IMR-90 (cell line): ENCODE results near the gene SLC12A7. TPM values are rescaled to one million over a fixed set of nuclear protein-coding genes. Genes with fewer than 3 reads are reported as not detected.

ENCODE experiments used
- ATAC-seq: fragments of 200-7000 bp; cut with Tn5 transposase; 2 replicates; pipeline ENCODE4 v1.9.1; 2020; ENCODE audit warnings: low read depth, mild to moderate bottlenecking, moderate library complexity
- BruUV-seq: library from RNA; stranded (reverse); fragments of 400-500 nt; replicated peaks from 2 replicates; lab custom pipeline; 2021; lab: Mats Ljungman, UMichigan
- CTCF ChIA-PET: fragments of 300-600 bp; formaldehyde crosslinking; extraction: SDS; loops from one replicate; lab custom pipeline; 2021; ENCODE audit warnings: antibody characterized with exemption; lab: Yijun Ruan, JAX
- POLR2A ChIA-PET: fragments of 300-600 bp; sonication (Branson Sonifier 250); formaldehyde crosslinking; loops from one replicate; lab custom pipeline; 2022; ENCODE audit warnings: antibody characterized with exemption; ENCODE audit not compliant: unreplicated experiment; lab: Charles Lee
- DNase-seq: peaks from one replicate; pipeline ENCODE4 v3.0.0; 2013
- H2AFZ ChIP-seq: replicated peaks from 2 replicates; pipeline ENCODE3; 2013; ENCODE audit warnings: low read length, mild to moderate bottlenecking; ENCODE audit not compliant: poor library complexity
- H2AK5ac ChIP-seq: 2 replicates; pipeline ENCODE4 v1.6.1; 2013; ENCODE audit warnings: low read depth, low read length, inconsistent platforms
- H2AK9ac ChIP-seq: replicated peaks from 2 replicates; pipeline ENCODE3; 2013; ENCODE audit warnings: mild to moderate bottlenecking, low read depth, low read length, moderate library complexity; ENCODE audit not compliant: poor library complexity
- H2BK120ac ChIP-seq: 2 replicates; pipeline ENCODE4 v1.6.1; 2013; ENCODE audit warnings: low read depth, low read length, inconsistent platforms
- H2BK15ac ChIP-seq: 3 replicates; pipeline ENCODE4 v1.6.1; 2013; ENCODE audit warnings: low read depth, low read length, inconsistent platforms
- H2BK20ac ChIP-seq: 2 replicates; pipeline ENCODE4 v1.6.1; 2013; ENCODE audit warnings: low read depth, mild to moderate bottlenecking, inconsistent platforms, low read length, moderate library complexity
- H2BK5ac ChIP-seq: 2 replicates; pipeline ENCODE4 v1.6.1; 2013; ENCODE audit warnings: mild to moderate bottlenecking, low read depth, low read length, inconsistent platforms; ENCODE audit not compliant: poor library complexity, severe bottlenecking
- H3K14ac ChIP-seq: replicated peaks from 2 replicates; pipeline ENCODE4 v1.6.1; 2013; ENCODE audit warnings: low read depth, low read length, inconsistent platforms
- H3K18ac ChIP-seq: 2 replicates; pipeline ENCODE4 v1.6.1; 2013; ENCODE audit warnings: low read depth, low read length, control low read depth
- H3K23ac ChIP-seq: 2 replicates; pipeline ENCODE4 v1.6.1; 2013; ENCODE audit warnings: low read depth, low read length, inconsistent platforms
- H3K27ac ChIP-seq: 2 replicates; pipeline ENCODE4 v1.5.1; 2013; ENCODE audit warnings: mild to moderate bottlenecking, control low read depth, low read length; ENCODE audit not compliant: insufficient read depth
- H3K27me3 ChIP-seq: 2 replicates; pipeline ENCODE4 v1.6.1; 2013; ENCODE audit warnings: low read length; ENCODE audit not compliant: control insufficient read depth, insufficient read depth
- H3K36me3 ChIP-seq: 2 replicates; pipeline ENCODE4 v1.6.1; 2013; ENCODE audit warnings: low read length, mixed read lengths; ENCODE audit not compliant: control insufficient read depth, insufficient read depth
- H3K4ac ChIP-seq: 2 replicates; pipeline ENCODE4 v1.6.1; 2013; ENCODE audit warnings: low read depth, low read length, inconsistent platforms
- H3K4me1 ChIP-seq: 2 replicates; pipeline ENCODE4 v1.6.1; 2013; ENCODE audit warnings: low read length, mixed read lengths; ENCODE audit not compliant: control insufficient read depth, insufficient read depth
- H3K4me2 ChIP-seq: 2 replicates; pipeline ENCODE4 v1.6.1; 2013; ENCODE audit warnings: low read depth, mild to moderate bottlenecking, control low read depth, low read length, moderate library complexity
- H3K4me3 ChIP-seq: 2 replicates; pipeline ENCODE4 v1.5.1; 2013; ENCODE audit warnings: low read depth, mild to moderate bottlenecking, control low read depth, low read length, moderate library complexity; ENCODE audit not compliant: insufficient read depth
- H3K56ac ChIP-seq: 2 replicates; pipeline ENCODE4 v1.6.1; 2013; ENCODE audit warnings: low read length, inconsistent platforms; ENCODE audit not compliant: insufficient read depth; ENCODE audit errors: extremely low read depth
- H3K79me1 ChIP-seq, 2 experiments: 2 replicates each; pipeline ENCODE4 v1.6.1; 2013; ENCODE audit warnings: low read length in 2 of 2, inconsistent platforms in 1 of 2, low read depth in 1 of 2
- H3K9ac ChIP-seq: 2 replicates; pipeline ENCODE4 v1.6.1; 2013; ENCODE audit warnings: low read depth, low read length, control low read depth
- H3K9me1 ChIP-seq: 2 replicates; pipeline ENCODE4 v1.6.1; 2013; ENCODE audit warnings: low read length, inconsistent platforms; ENCODE audit not compliant: insufficient read depth
- H3K9me3 ChIP-seq: 2 replicates; pipeline ENCODE4 v1.6.1; 2013; ENCODE audit warnings: low read length; ENCODE audit not compliant: control insufficient read depth, insufficient read depth
- H4K20me1 ChIP-seq: 2 replicates; pipeline ENCODE4 v1.6.1; 2013; ENCODE audit warnings: low read length, inconsistent platforms; ENCODE audit not compliant: insufficient read depth
- H4K5ac ChIP-seq: 2 replicates; pipeline ENCODE4 v1.6.1; 2013; ENCODE audit warnings: mild to moderate bottlenecking, low read depth, low read length, control low read depth
- H4K8ac ChIP-seq, 2 experiments: 2 replicates each; pipeline ENCODE4 v1.6.1; 2013; ENCODE audit warnings: low read depth in 2 of 2, low read length in 2 of 2, control low read depth in 1 of 2, inconsistent platforms in 1 of 2
- H4K91ac ChIP-seq: 2 replicates; pipeline ENCODE4 v1.6.1; 2013; ENCODE audit warnings: low read depth, low read length, inconsistent platforms; ENCODE audit not compliant: insufficient read depth
- ELK1 ChIP-seq: fragments of 150-350 bp; IDR thresholded peaks from 2 replicates; pipeline ENCODE4 v1.6.1; 2016; ENCODE audit warnings: low read depth, mild to moderate bottlenecking, low read length, moderate library complexity, borderline replicate concordance
- FOS ChIP-seq: fragments of 150-350 bp; IDR thresholded peaks from 2 replicates; pipeline ENCODE4 v1.6.1; 2016; ENCODE audit warnings: low read depth, low read length
- SMC3 ChIP-seq: fragments of 150-350 bp; IDR thresholded peaks from 2 replicates; pipeline ENCODE4 v1.6.1; 2016; ENCODE audit warnings: low read depth, mild to moderate bottlenecking, antibody characterized with exemption, low read length, moderate library complexity
- WGBS, 2 experiments: methylation state at CpG; one replicate each; pipeline versions ENCODE4 v1.1.5 to v1.1.7; 2013; ENCODE audit warnings: missing lambda C conversion rate in 2 of 2; ENCODE audit not compliant: insufficient read length in 1 of 2; ENCODE audit errors: extremely low coverage in 2 of 2; 5-methylcytosine and 5-hydroxymethylcytosine counted together
- dilution Hi-C: fragments of 300-500 bp; cut with HindIII; formaldehyde crosslinking; loops from one replicate; pipeline ENCODE4 v1.14.3; 2018; ENCODE audit warnings: low sequenced_read_pairs; ENCODE audit not compliant: unreplicated experiment
- in situ Hi-C: fragments of 300-500 bp; cut with MboI; formaldehyde crosslinking; loops from 3 replicates; pipeline ENCODE4 v1.14.3; 2019; ENCODE audit warnings: low sequenced_read_pairs, inconsistent platforms, mixed read lengths
- intact Hi-C: fragments of 100-400 bp; cut with micrococcal nuclease; formaldehyde crosslinking; loops from 2 replicates; pipeline ENCODE4 v1.10.0; 2022
- polyA plus RNA-seq, 3 experiments: library from polyadenylated mRNA; depleted of rRNA; stranded (reverse); fragments of >200 nt; gene quantifications; 2 replicates each; pipeline ENCODE4 v1.2.3, GENCODE V29; 2012; ENCODE audit warnings: low replicate concordance in 1 of 3
- total RNA-seq: library from RNA; depleted of rRNA; stranded (reverse); fragments of >200 nt; gene quantifications from 2 replicates; pipeline ENCODE4 v1.2.3, GENCODE V29; 2012

SLC12A7 gene
- total and polyA plus RNA-seq, 2 of the 4 experiments (the other 2 are of a cell fraction), result 3.0 to 6.1 TPM

GRCh38 chr5:1038417-1039209 is 73.2 kb downstream of the SLC12A7 start:
- no peak overlapping the region for H3K56ac ChIP-seq
- H4K5ac ChIP-seq, result no peak overlapping the region
- H2BK15ac ChIP-seq, result no peak overlapping the region
- 86% methylated on average over 19 of the region's 28 CpGs; no CpG with 5 or more reads in 1 of the 2 experiments for WGBS, 2 experiments
- H3K18ac ChIP-seq, result no peak overlapping the region
- H3K4me1 ChIP-seq, result no peaks in the 10 kb centered on the region
- no peak overlapping the region for H3K27ac ChIP-seq
- POLR2A ChIA-PET, result no interaction called here
- no peak overlapping the region for H3K9ac ChIP-seq
- in situ Hi-C loops (no loop called here), intact Hi-C loops (no loop called here), dilution Hi-C loops (no loop called here)
- H3K9me1 ChIP-seq, result no peaks in the 10 kb centered on the region
- no peaks in the 10 kb centered on the region for H3K27me3 ChIP-seq
- no peak overlapping the region for H3K4me3 ChIP-seq
- H3K36me3 ChIP-seq, result no peaks in the 10 kb centered on the region
- no peak overlapping the region for H3K14ac ChIP-seq
- ATAC-seq, result no peak
- no peak overlapping the region for H4K8ac ChIP-seq
- no peaks in the 10 kb centered on the region for H4K20me1 ChIP-seq
- no TSS peak for BruUV-seq
- no peaks in the 10 kb centered on the region for H3K79me1 ChIP-seq
- CTCF ChIA-PET, result no interaction called here
- H2BK5ac ChIP-seq, result no peak overlapping the region
- no peak overlapping the region for H2BK120ac ChIP-seq
- peaks cover 9% of the 10 kb centered on the region; the same call in 1 of the 2 replicates for H3K9me3 ChIP-seq
- H2BK20ac ChIP-seq, result no peak overlapping the region
- H3K4me2 ChIP-seq, result no peak overlapping the region
- no peak overlapping the region for H4K91ac ChIP-seq
- no peak overlapping the region for H2AK9ac ChIP-seq
- TF ChIP-seq ELK1 (no peak), SMC3 (no peak), FOS (no peak)
- no peak overlapping the region for H3K4ac ChIP-seq
- H2AFZ ChIP-seq, result no peak overlapping the region
- H2AK5ac ChIP-seq, result no peak overlapping the region
- no peak for DNase-seq
- H3K23ac ChIP-seq, result no peak overlapping the region
